ENCODE results near the gene NOS3.

DNA sequence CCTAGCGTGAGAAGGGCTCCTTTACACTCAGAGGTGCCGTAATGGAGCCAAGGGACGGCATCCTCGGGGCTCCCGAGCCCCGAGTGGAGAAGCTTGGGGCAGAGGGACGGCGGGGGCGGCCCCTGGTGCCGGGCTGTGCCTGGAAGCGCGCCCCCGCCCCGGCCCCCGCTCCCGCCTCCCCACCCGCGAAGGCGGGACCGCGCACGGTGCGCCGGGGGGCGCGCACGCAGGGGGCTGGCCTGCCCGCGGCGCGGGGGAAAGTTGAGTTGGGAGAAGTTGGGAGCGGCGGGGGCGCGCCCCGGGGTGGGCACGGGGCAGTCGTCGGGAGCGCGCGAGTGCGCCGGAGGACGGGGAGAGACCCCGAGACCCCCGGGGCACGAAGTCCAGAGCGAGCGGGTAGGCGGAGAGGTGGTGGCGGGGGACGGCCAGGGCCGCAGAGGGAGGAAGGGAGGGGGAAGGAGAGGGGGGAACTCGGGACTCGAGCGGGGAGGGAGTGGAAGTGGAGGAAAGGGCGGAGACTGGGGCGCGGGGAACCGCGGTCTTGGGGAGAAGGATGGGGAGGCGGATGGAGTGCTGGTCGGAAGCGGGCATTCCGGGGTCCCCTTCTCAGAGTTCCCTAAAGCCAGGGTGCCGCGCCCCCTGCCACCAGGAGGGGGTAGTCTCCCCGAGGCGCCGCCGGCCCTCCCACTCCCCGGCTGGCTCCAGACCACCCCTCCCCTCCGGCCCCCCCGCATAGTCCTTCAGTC is 68.7 kb downstream of the NOS3 start, which contains the start of gene SLC4A2:
- TF ChIP-seq, protein P1, sequence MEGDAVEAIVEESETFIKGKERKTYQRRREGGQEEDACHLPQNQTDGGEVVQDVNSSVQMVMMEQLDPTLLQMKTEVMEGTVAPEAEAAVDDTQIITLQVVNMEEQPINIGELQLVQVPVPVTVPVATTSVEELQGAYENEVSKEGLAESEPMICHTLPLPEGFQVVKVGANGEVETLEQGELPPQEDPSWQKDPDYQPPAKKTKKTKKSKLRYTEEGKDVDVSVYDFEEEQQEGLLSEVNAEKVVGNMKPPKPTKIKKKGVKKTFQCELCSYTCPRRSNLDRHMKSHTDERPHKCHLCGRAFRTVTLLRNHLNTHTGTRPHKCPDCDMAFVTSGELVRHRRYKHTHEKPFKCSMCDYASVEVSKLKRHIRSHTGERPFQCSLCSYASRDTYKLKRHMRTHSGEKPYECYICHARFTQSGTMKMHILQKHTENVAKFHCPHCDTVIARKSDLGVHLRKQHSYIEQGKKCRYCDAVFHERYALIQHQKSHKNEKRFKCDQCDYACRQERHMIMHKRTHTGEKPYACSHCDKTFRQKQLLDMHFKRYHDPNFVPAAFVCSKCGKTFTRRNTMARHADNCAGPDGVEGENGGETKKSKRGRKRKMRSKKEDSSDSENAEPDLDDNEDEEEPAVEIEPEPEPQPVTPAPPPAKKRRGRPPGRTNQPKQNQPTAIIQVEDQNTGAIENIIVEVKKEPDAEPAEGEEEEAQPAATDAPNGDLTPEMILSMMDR (conservative IDR thresholded peaks at IDR 0.05) = peak; percentile 78
- no peak for TF ChIP-seq EZH2 (IDR thresholded peaks at IDR 0.05; ENCODE audit: low read depth)

Data from PC-9 (cell line).